Esophagus squamous epithelium (tissue), 4 donors: Measurements from ENCODE around the gene PKN3.

Source experiments
- POLR2A ChIP-seq, 4 donors: fragments of 450-650 bp; IDR thresholded peaks; one replicate each; pipeline ENCODE4 v1.6.1; 2017; ENCODE audit warnings: antibody characterized with exemption in 4 of 4, mild to moderate bottlenecking in 4 of 4, moderate library complexity in 3 of 4
- TF ChIP-seq, protein P1 (sequence below), 6 experiments: fragments of 450-650 bp in 4 of 6; fragments of 200-600 bp in 2 of 6; sonication (generic) in 2 of 6; IDR thresholded peaks; one replicate each; pipeline ENCODE4 v1.5.1; 2016 to 2019; ENCODE audit warnings: antibody characterized with exemption in 6 of 6, mild to moderate bottlenecking in 4 of 6, moderate library complexity in 4 of 6

DNA sequence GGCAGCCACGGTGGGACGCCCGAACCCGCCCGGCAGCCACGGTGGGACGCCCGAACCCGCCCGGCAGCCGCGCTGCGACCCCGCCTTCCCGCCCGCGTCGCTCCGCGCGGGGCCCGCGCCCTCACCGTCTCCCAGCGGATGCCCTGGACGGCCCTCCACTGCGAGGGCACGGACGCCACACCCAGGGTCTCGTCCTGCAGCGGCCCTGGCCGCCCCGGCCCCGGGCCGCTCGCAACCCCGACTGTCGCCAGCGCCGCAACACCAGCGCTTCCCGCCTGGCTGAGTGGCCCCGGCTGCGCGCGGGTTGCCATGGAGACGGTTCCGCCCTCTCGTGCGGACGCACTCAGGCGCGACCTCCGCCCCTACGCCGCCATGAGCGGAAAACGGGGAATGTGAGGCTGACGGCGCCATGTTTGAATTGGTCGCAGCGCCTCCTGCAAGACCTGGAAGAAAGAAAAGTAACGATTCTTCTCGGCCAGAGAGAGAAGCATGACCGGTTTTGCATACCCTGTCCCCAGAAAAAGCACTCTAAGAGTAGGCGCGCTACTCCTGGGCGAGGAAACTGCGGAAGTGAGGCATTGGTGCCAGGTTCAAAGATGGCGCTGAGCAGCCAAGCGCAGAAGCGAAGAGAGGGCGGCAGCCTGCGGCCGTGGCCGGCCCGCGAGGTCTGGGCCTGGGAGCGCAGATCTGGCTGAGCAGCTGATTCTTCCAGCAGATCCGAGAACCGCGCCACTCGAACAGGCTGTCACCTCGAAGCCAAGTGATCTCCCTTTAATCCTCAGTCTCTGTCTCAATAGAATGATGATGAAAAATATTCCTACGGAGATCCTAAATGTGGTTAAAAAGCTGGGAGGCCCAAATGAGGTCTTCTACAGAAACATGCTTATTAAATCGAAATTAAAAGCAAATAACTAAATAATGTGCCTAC lies 45.6 kb upstream of the PKN3 start, which contains the start of gene DYNC2I2:
- TF ChIP-seq POLR2A (IDR thresholded peaks at IDR 0.05): peak in 2 of 4 donors; percentile 27 to 49
- TF ChIP-seq, protein P1, sequence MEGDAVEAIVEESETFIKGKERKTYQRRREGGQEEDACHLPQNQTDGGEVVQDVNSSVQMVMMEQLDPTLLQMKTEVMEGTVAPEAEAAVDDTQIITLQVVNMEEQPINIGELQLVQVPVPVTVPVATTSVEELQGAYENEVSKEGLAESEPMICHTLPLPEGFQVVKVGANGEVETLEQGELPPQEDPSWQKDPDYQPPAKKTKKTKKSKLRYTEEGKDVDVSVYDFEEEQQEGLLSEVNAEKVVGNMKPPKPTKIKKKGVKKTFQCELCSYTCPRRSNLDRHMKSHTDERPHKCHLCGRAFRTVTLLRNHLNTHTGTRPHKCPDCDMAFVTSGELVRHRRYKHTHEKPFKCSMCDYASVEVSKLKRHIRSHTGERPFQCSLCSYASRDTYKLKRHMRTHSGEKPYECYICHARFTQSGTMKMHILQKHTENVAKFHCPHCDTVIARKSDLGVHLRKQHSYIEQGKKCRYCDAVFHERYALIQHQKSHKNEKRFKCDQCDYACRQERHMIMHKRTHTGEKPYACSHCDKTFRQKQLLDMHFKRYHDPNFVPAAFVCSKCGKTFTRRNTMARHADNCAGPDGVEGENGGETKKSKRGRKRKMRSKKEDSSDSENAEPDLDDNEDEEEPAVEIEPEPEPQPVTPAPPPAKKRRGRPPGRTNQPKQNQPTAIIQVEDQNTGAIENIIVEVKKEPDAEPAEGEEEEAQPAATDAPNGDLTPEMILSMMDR (IDR thresholded peaks at IDR 0.05): peak in 1 of 6 experiments; percentile 5
